HG03378 (cell line): ENCODE data around the gene MCCD1.

Experiments
- ATAC-seq: cut with Tn5 transposase; IDR thresholded peaks from one replicate; pipeline ENCODE4 v1.9.1; 2021; ENCODE audit warnings: mild to moderate bottlenecking, moderate library complexity; ENCODE audit not compliant: unreplicated experiment

The MCCD1 gene

GRCh38 chr6:31510007-31510406 lies 18.8 kb upstream of the MCCD1 start:
- ATAC-seq = no peak

- no peak for ATAC-seq
These were observed 15.2 kb upstream of the MCCD1 start for GRCh38 chr6:31513456-31514165.

- ATAC-seq = no peak
These were observed 6.9 kb upstream of the MCCD1 start for GRCh38 chr6:31521835-31522234.

- no peak for ATAC-seq
These were observed 3.2 kb upstream of the MCCD1 start for GRCh38 chr6:31525553-31525931.

DNA sequence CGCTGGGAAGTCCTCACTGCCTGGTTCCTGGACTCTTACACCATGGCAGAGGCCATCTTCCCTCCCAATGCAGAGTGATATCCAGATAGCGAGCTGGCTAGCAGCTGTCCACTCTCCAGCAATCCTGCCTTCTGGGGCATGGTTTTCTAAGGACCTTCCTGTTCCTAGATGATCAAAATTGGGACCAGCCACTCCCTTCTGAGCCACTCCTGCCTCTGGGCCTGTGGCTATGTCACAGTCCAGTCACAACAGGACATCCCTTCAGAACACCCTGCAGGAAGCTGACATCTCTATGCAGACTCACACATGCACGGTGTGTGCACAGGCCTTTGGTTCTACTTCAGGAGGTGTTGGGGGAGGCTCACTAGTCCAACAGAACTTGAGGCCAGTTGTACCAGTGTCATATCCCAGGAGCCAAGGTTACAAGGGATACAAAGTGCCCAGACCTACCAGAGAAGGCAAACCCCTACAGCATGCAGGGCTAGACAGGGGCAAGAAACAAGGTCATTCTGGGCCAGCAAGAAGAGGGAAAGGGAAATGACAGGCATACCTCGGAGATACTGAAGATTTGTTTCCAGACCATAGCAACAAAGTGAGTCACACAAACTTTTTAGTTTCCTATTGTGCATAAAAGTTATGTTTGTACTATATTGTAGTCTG lies 2.7 kb upstream of the MCCD1 start:
- no peak for ATAC-seq

DNA sequence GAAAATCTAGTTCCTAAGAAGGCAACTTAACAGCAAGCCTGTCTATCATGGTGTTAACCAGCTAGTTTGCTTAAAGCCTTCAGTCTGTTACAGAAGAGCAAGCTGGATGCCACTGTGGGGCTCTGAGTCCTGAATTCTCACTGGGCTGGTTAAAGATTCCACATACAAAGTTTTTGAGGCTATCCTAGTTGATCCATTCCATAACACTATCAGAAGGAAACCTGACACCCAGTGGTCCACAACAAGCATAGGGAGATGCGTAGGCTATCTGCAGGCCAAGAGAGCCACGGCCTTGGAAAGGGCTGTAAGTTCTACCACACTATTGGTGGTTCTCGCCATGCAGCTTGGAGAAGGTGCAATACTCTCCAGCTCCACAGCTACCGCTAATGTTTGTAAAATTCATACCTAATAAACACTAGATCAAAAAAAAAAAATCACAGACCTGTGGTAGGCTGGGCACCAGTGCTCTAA lies 420 bp upstream of the MCCD1 start:
- ATAC-seq = no peak

DNA sequence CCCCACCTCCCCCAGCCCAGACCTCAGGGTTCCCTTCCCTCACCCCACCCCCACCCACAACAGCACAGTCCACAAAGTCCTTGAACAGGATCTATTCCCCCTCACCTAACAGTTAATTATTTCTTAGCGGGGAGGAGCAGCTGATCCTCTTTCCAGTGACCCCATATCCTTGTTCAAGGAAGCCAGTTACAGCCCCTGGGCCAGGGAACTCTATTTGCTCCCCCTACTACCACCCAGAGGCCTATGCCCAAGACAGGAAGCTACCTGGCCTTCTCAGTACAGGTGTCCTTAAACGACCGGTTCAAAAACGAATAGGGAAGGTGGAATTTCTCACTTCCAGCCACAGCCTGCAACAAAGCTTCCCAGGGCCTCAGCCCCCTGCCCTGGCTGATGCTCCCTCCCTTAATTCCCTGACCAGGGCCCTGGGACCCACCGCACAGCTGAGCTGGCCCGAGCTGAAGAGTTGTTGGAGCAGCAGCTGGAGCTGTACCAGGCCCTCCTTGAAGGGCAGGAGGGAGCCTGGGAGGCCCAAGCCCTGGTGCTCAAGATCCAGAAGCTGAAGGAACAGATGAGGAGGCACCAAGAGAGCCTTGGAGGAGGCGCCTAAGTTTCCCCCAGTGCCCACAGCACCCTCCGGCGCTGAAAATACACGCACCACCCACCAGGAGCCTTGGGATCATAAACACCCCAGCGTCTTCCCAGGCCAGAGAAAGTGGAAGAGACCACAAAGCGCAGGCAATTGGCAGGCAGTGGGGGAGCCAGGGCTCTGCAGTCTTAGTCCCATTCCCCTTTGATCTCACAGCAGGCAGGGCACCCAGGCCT lies 778 bp downstream of the MCCD1 start:
- no peak for ATAC-seq

GRCh38 chr6:31530659-31531058 lies 1.9 kb downstream of the MCCD1 start:
- no peak for ATAC-seq

- no peak for ATAC-seq
These were observed 2.4 kb downstream of the MCCD1 start for GRCh38 chr6:31531162-31531561.

GRCh38 chr6:31531771-31532643 lies 3.2 kb downstream of the MCCD1 start:
- no peak for ATAC-seq

DNA sequence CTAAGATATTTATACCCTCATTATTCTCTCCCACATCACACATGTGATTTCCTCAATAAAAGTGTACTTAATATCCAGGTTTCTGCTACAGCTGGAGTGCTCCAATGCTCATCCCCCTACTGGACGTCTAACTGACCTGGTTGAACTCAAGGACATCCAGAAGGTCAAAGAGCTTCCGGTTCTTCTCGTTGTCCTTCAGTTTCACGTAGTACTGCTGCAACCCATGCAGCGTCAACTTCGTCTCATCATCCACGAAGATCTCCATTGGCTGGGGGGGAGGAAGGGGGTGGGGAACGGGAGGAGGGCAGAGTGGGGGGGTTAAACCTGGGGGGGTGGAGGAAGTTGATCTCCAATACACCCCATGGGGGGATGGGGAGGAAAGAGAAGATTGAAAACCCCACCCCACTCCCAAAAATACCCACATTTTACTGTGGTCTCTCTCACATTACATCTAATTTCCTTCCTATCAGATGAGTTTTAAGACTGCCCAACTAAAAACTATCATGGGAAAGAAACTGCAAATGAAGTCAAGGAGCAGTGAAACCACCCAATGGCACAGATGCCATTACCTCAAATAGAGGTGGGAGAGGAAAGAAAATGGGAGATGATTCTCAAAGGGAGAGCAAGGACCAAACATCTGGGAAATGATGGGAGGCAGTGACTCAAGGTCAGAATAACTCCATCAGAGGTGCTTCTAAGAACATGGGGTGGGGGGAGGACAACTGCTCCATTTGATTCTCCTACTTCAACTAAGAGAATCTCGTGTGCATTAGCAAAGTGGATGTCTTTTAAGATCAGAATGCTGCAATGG lies 4.1 kb downstream of the MCCD1 start:
- no peak for ATAC-seq

DNA sequence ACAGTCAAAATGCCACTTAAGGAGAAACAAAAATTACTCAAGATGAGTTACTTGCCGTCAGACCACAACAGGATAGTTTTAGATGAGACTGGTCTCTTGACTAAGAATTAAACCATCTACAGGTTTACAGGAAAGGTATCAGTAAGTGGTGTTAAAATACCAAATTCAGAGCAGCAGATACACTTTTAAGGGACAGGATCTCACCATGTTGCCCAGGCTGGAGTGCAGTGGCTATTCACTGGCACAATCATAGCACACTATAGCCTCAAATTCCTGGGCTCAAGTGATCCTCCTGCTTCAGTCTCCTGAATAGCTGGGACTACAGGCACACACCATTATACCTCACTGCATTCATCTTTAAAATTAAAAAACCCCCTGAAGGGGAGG lies 4.7 kb downstream of the MCCD1 start:
- no peak for ATAC-seq

DNA sequence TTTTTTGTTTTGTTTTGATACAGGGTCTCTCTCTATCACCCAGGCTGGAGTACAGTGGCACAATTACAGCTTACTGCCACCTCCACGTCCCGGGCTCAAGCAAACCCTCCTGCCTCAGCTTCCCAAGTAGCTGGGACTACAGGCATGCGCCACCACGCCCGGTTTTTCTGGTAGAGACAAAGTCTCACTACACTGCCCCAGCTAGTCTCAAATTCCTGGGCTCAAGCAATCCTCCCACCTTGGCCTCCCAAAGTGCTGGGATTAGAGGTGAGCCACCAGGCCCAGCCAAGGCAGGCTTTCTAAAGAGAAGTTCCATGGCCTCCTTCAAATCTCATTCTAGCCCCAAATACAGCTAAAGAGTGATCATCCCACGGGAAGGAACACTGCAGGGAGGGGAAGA lies 5.2 kb downstream of the MCCD1 start:
- ATAC-seq = no peak

DNA sequence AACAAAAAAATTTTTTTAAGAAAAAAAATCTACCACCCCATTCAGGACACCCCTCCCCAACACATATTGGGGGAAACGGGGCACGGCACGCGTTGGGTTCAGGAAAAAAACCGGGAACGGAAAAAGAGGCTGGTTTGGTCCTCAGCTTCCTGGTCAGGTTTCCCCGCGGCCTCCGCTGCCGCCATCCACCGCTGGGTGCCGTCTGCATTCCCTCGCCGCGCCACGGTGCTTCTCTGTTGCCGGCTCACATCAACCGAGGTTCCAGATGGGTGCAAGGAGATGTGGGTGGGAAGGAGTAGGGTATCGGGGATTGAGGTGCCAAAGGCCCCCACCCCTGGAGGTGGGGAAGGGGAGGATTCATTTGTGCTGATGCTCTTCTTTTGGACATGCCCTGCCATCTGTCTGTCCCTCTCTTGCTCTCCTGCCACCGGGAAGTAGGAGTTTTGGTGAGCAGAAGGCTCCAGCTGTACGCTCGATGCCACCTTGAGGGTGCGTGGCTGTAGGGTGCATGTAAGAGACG lies 5.8 kb downstream of the MCCD1 start:
- no peak for ATAC-seq

GRCh38 chr6:31535538-31536324 lies 7.0 kb downstream of the MCCD1 start:
- no peak for ATAC-seq

- no peak for ATAC-seq
These were observed 10.1 kb downstream of the MCCD1 start for GRCh38 chr6:31538805-31539400.

DNA sequence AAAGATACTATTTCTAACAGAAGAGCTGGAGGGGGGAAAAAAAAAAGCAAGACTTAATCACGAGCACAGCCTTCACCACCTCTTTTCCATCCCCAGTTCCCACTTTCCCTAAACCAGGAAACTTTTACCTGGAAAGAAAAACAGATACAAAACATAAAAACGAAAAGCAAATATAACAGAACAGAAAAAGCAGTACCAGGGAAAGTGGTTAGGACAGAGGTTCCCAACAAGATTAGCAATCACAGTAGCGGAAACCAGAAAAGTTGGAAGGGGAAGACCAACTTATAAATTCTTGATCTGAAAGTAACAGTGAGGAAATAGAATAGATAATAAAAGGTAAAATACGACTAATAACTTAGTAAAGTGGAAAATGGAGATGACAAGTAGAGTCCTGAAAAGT lies 11.9 kb downstream of the MCCD1 start:
- ATAC-seq = no peak

GRCh38 chr6:31541059-31541657 lies 12.4 kb downstream of the MCCD1 start:
- ATAC-seq = peak; percentile 9
